ENCODE data around the gene NRXN2. TPM values are rescaled to one million over a fixed set of nuclear protein-coding genes. Genes with fewer than 3 reads are reported as not detected.

The NRXN2 gene
- total RNA-seq, 1 donor from 2014 or later: 0.14 TPM

- peaks cover 6% of the 10 kb centered on the region for H3K36me3 Mint-ChIP-seq (ENCODE audit: low read depth, unreplicated experiment)
- no peak overlapping the region for H3K27ac Mint-ChIP-seq (ENCODE audit: unreplicated experiment)
- H3K4me1 ChIP-seq (ENCODE audit: insufficient read depth, low read length): no peaks in the 10 kb centered on the region
- no peak overlapping the region for H3K27ac ChIP-seq (ENCODE audit: low read depth, low read length)
- TF ChIP-seq CTCF (IDR thresholded peaks at IDR 0.05; ENCODE audit: insufficient read depth, low read depth, low read length): no peak
- no peak for TF ChIP-seq EZH2 (IDR thresholded peaks at IDR 0.05; ENCODE audit: insufficient read depth, low read length)
- no peak overlapping the region for H3K9ac ChIP-seq (ENCODE audit: low read length)
- H4K20me1 ChIP-seq (ENCODE audit: insufficient read depth, low read length): no peaks in the 10 kb centered on the region
- FAIRE-seq (no peak), DNase-seq (ENCODE audit: low read depth) (no peak)
- H3K4me3 ChIP-seq (ENCODE audit: insufficient read depth, low read depth, low read length): no peak overlapping the region
- H3K27me3 Mint-ChIP-seq (ENCODE audit: low read depth, unreplicated experiment): peaks cover 81% of the 10 kb centered on the region
- no peaks in the 10 kb centered on the region for H3K4me1 Mint-ChIP-seq (ENCODE audit: low read depth, unreplicated experiment)
- no peaks in the 10 kb centered on the region for H3K36me3 ChIP-seq (ENCODE audit: insufficient read depth, low read length)
- H3K27me3 ChIP-seq (ENCODE audit: insufficient read depth, low read length): peaks cover 11% of the 10 kb centered on the region
- H3K9me3 ChIP-seq (ENCODE audit: insufficient read depth, low read depth, low read length): no peaks in the 10 kb centered on the region
- H3K79me2 ChIP-seq (ENCODE audit: insufficient read depth, low read length): no peaks in the 10 kb centered on the region
- no peak overlapping the region for H2AFZ ChIP-seq (ENCODE audit: low read depth, low read length)
- peaks cover 1% of the 10 kb centered on the region for H3K9me3 Mint-ChIP-seq (ENCODE audit: unreplicated experiment)
- H3K4me3 Mint-ChIP-seq (ENCODE audit: unreplicated experiment): no peak overlapping the region
- H3K4me2 ChIP-seq (ENCODE audit: low read length): no peak overlapping the region
Observed at GRCh38 chr11:64631675-64632074, 91.3 kb downstream of the NRXN2 start.

- Mint-ChIP-seq H3K4me1 (ENCODE audit: low read depth, unreplicated experiment) (no peaks in the 10 kb centered on the region), H3K4me3 (ENCODE audit: unreplicated experiment) (no peak overlapping the region), H3K36me3 (ENCODE audit: low read depth, unreplicated experiment) (peaks cover 6% of the 10 kb centered on the region), H3K27me3 (ENCODE audit: low read depth, unreplicated experiment) (peaks cover 80% of the 10 kb centered on the region), H3K9me3 (ENCODE audit: unreplicated experiment) (peaks cover 1% of the 10 kb centered on the region), H3K27ac (ENCODE audit: unreplicated experiment) (no peak overlapping the region)
- Histone ChIP-seq H3K36me3 (ENCODE audit: insufficient read depth, low read length) (no peaks in the 10 kb centered on the region), H3K4me1 (ENCODE audit: insufficient read depth, low read length) (no peaks in the 10 kb centered on the region), H4K20me1 (ENCODE audit: insufficient read depth, low read length) (no peaks in the 10 kb centered on the region), H3K4me2 (ENCODE audit: low read length) (no peak overlapping the region), H2AFZ (ENCODE audit: low read depth, low read length) (no peak overlapping the region), H3K79me2 (ENCODE audit: insufficient read depth, low read length) (no peaks in the 10 kb centered on the region), H3K27me3 (ENCODE audit: insufficient read depth, low read length) (peaks cover 11% of the 10 kb centered on the region), H3K27ac (ENCODE audit: low read depth, low read length) (no peak overlapping the region), H3K4me3 (ENCODE audit: insufficient read depth, low read depth, low read length) (no peak overlapping the region), H3K9me3 (ENCODE audit: insufficient read depth, low read depth, low read length) (no peaks in the 10 kb centered on the region), H3K9ac (ENCODE audit: low read length) (no peak overlapping the region)
- DNase-seq (ENCODE audit: low read depth): no peak
- TF ChIP-seq CTCF (IDR thresholded peaks at IDR 0.05; ENCODE audit: insufficient read depth, low read depth, low read length) (no peak), EZH2 (IDR thresholded peaks at IDR 0.05; ENCODE audit: insufficient read depth, low read length) (no peak)
- no peak for FAIRE-seq
Observed at GRCh38 chr11:64629796-64630562, 93.0 kb downstream of the NRXN2 start.

GRCh38 chr11:64629103-64629502, 93.9 kb downstream of the NRXN2 start:
- Histone ChIP-seq H2AFZ (ENCODE audit: low read depth, low read length) (no peak overlapping the region), H3K79me2 (ENCODE audit: insufficient read depth, low read length) (no peaks in the 10 kb centered on the region), H3K9ac (ENCODE audit: low read length) (no peak overlapping the region), H3K9me3 (ENCODE audit: insufficient read depth, low read depth, low read length) (no peaks in the 10 kb centered on the region), H4K20me1 (ENCODE audit: insufficient read depth, low read length) (no peaks in the 10 kb centered on the region), H3K36me3 (ENCODE audit: insufficient read depth, low read length) (no peaks in the 10 kb centered on the region), H3K4me3 (ENCODE audit: insufficient read depth, low read depth, low read length) (no peak overlapping the region), H3K4me2 (ENCODE audit: low read length) (no peak overlapping the region), H3K4me1 (ENCODE audit: insufficient read depth, low read length) (no peaks in the 10 kb centered on the region), H3K27me3 (ENCODE audit: insufficient read depth, low read length) (peaks cover 11% of the 10 kb centered on the region), H3K27ac (ENCODE audit: low read depth, low read length) (no peak overlapping the region)
- H3K4me3 Mint-ChIP-seq (ENCODE audit: unreplicated experiment): no peak overlapping the region
- H3K27ac Mint-ChIP-seq (ENCODE audit: unreplicated experiment): no peak overlapping the region
- H3K36me3 Mint-ChIP-seq (ENCODE audit: low read depth, unreplicated experiment): peaks cover 4% of the 10 kb centered on the region
- TF ChIP-seq EZH2 (IDR thresholded peaks at IDR 0.05; ENCODE audit: insufficient read depth, low read length) (no peak), CTCF (IDR thresholded peaks at IDR 0.05; ENCODE audit: insufficient read depth, low read depth, low read length) (no peak)
- H3K27me3 Mint-ChIP-seq (ENCODE audit: low read depth, unreplicated experiment): peaks cover 76% of the 10 kb centered on the region
- DNase-seq (ENCODE audit: low read depth) (no peak), FAIRE-seq (no peak)
- no peaks in the 10 kb centered on the region for H3K4me1 Mint-ChIP-seq (ENCODE audit: low read depth, unreplicated experiment)
- peaks cover 1% of the 10 kb centered on the region for H3K9me3 Mint-ChIP-seq (ENCODE audit: unreplicated experiment)

All from astrocyte (in vitro differentiated cells and primary cell).